Gastroesophageal sphincter (tissue), 3 donors: Measurements from ENCODE around the gene SPOP.

ENCODE experiments used
- CTCF ChIP-seq, 4 experiments: fragments of 200-600 bp in 2 of 4; fragments of 450-650 bp in 2 of 4; sonication (generic) in 1 of 4; IDR thresholded peaks; one replicate each; pipeline ENCODE4 v1.5.1; 2017 to 2019; ENCODE audit warnings: antibody characterized with exemption in 4 of 4, mild to moderate bottlenecking in 2 of 4, moderate library complexity in 2 of 4
- EP300 ChIP-seq: sonication (generic); formaldehyde crosslinking; IDR thresholded peaks from one replicate; pipeline ENCODE4 v1.6.1; 2017; ENCODE audit warnings: antibody characterized with exemption, mild to moderate bottlenecking
- POLR2AphosphoS5 ChIP-seq: sonication (generic); formaldehyde crosslinking; IDR thresholded peaks from one replicate; pipeline ENCODE4 v1.6.1; 2017; ENCODE audit warnings: antibody characterized with exemption

GRCh38 chr17:49696233-49696761, 18.4 kb upstream of the SPOP start:
- no peak for TF ChIP-seq CTCF (IDR thresholded peaks at IDR 0.05)
- no peak for TF ChIP-seq EP300
- TF ChIP-seq POLR2AphosphoS5, result no peak
